A549 (cell line): ENCODE results near the gene NINL. TPM values are rescaled to one million over a fixed set of nuclear protein-coding genes. Genes with fewer than 3 reads are reported as not detected.
"Not testable (repeated sequence)": the region's sequence is repeated elsewhere in the genome, so short reads cannot be mapped to it uniquely, and the experiment has no call there.

Experiments used
- ATAC-seq, 2 experiments: fragments of 200-7000 bp in 1 of 2; fragments of >200 bp in 1 of 2; cut with Nextera tagmentation in 1 of 2; cut with Tn5 transposase in 1 of 2; 3 replicates each; pipeline versions ENCODE4 v1.8.0 to v1.9.1; 2018 to 2020; ENCODE audit warnings: mild to moderate bottlenecking in 1 of 2, moderate library complexity in 1 of 2
- CTCF ChIA-PET: fragments of 300-600 bp; sonication (Branson Sonifier 250); formaldehyde crosslinking; extraction: SDS; loops from one replicate; lab custom pipeline; 2021; ENCODE audit warnings: antibody characterized with exemption, inconsistent platforms; lab: Yijun Ruan, JAX
- POLR2A ChIA-PET: fragments of 350-600 bp; formaldehyde crosslinking; extraction: SDS; loops from one replicate; lab custom pipeline; 2021; ENCODE audit warnings: antibody characterized with exemption, inconsistent platforms; lab: Yijun Ruan, JAX
- DNase-seq, 2 experiments: peaks; one replicate each; pipeline versions ENCODE4 v3.0.0 to v3.0.0-alpha.2; 2011 to 2016; ENCODE audit warnings: low read depth in 1 of 2, low spot score in 1 of 2
- FAIRE-seq: peaks from 2 replicates; lab custom pipeline; 2011; peaks lifted over from hg19 to GRCh38; lab: Jason Lieb, UNC
- H3K27ac ChIP-seq, 2 experiments: fragments of >200 bp; sonication (Bioruptor Twin); formaldehyde crosslinking; 3 replicates each; pipeline ENCODE4 v1.5.1; 2016 to 2017
- H3K4me1 ChIP-seq: fragments of >200 bp; sonication (Bioruptor Twin); formaldehyde crosslinking; 3 replicates; pipeline ENCODE4 v1.6.1; 2016
- H3K4me2 ChIP-seq: fragments of >200 bp; sonication (Bioruptor Twin); formaldehyde crosslinking; 3 replicates; pipeline ENCODE4 v1.6.1; 2016
- H3K4me3 ChIP-seq: fragments of >200 bp; sonication (Bioruptor Twin); formaldehyde crosslinking; 3 replicates; pipeline ENCODE4 v1.5.1; 2016
- H3K9me3 ChIP-seq: fragments of >200 bp; sonication (Bioruptor Twin); formaldehyde crosslinking; 3 replicates; pipeline ENCODE4 v1.6.1; 2016
- BHLHE40 ChIP-seq: IDR thresholded peaks from 2 replicates; pipeline ENCODE4 v1.6.1; 2012; ENCODE audit warnings: low read depth, low read length, inconsistent platforms
- CBX2 ChIP-seq: fragments of 200-600 bp; sonication (generic); IDR thresholded peaks from 2 replicates; pipeline ENCODE4 v1.6.1; 2016; ENCODE audit warnings: low read depth, mild to moderate bottlenecking, borderline replicate concordance
- CBX8 ChIP-seq: fragments of 200-600 bp; sonication (generic); IDR thresholded peaks from 2 replicates; pipeline ENCODE4 v1.6.1; 2016
- CEBPB ChIP-seq, 2 experiments: fragments of >200 bp in 1 of 2; sonication (Bioruptor Twin) in 1 of 2; formaldehyde crosslinking in 1 of 2; IDR thresholded peaks; 2 replicates each; pipeline ENCODE4 v1.6.1; 2012 to 2016
- CHD2 ChIP-seq: fragments of 150-350 bp; IDR thresholded peaks from 2 replicates; pipeline ENCODE4 v1.6.1; 2014; ENCODE audit warnings: low read length; ENCODE audit not compliant: partially characterized antibody
- HOXB13 ChIP-seq: fragments of 250-450 bp; sonication (Bioruptor Pico); IDR thresholded peaks from 2 replicates; pipeline ENCODE4 v1.5.0; 2020; ENCODE audit warnings: low read depth, mild to moderate bottlenecking, moderate library complexity
- JUN ChIP-seq, 2 experiments: fragments of >200 bp; sonication (Bioruptor Twin); formaldehyde crosslinking; IDR thresholded peaks; 2 replicates in 1 of 2; 3 replicates in 1 of 2; pipeline ENCODE4 v1.6.1; 2016 to 2017
- KDM5A ChIP-seq: fragments of 200-600 bp; sonication (generic); IDR thresholded peaks from 2 replicates; pipeline ENCODE4 v1.6.1; 2016; ENCODE audit warnings: antibody characterized with exemption, mild to moderate bottlenecking
- MYC ChIP-seq: IDR thresholded peaks from 2 replicates; pipeline ENCODE4 v1.6.1; 2012; ENCODE audit warnings: mild to moderate bottlenecking, inconsistent platforms, low read length, improper control_type of control experiment, borderline replicate concordance
- NFE2L2 ChIP-seq: fragments of 150-350 bp; conservative IDR thresholded peaks from 2 replicates; pipeline ENCODE4 v1.6.1; 2014; ENCODE audit warnings: low read length
- NR3C1 ChIP-seq: fragments of >200 bp; sonication (Bioruptor Twin); formaldehyde crosslinking; IDR thresholded peaks from 3 replicates; pipeline ENCODE4 v1.6.1; 2017
- POLR2A ChIP-seq: IDR thresholded peaks from 2 replicates; pipeline ENCODE4 v1.6.1; 2012; ENCODE audit warnings: mild to moderate bottlenecking, low read length
- RARB ChIP-seq: fragments of 250-450 bp; sonication (Bioruptor Pico); IDR thresholded peaks from 2 replicates; pipeline ENCODE4 v1.8.0; 2021; ENCODE audit warnings: mild to moderate bottlenecking, moderate library complexity
- RCOR1 ChIP-seq: fragments of 150-350 bp; IDR thresholded peaks from 2 replicates; pipeline ENCODE4 v1.6.1; 2014; ENCODE audit warnings: antibody characterized with exemption, low read length, low read depth
- RFX5 ChIP-seq: fragments of 450-650 bp; IDR thresholded peaks from 2 replicates; pipeline ENCODE4 v1.7.1; 2014; ENCODE audit warnings: antibody characterized with exemption, mild to moderate bottlenecking, moderate library complexity
- RNF2 ChIP-seq: fragments of 200-600 bp; sonication (generic); IDR thresholded peaks from 2 replicates; pipeline ENCODE4 v1.6.1; 2016; ENCODE audit warnings: low read depth, mild to moderate bottlenecking, antibody characterized with exemption, moderate library complexity, borderline replicate concordance
- SMC3 ChIP-seq: fragments of >200 bp; sonication (Bioruptor Twin); formaldehyde crosslinking; IDR thresholded peaks from 3 replicates; pipeline ENCODE4 v1.6.1; 2018; ENCODE audit warnings: inconsistent platforms
- SREBF2 ChIP-seq: fragments of 450-650 bp; IDR thresholded peaks from 2 replicates; pipeline ENCODE4 v1.6.1; 2014; ENCODE audit warnings: mild to moderate bottlenecking, moderate library complexity
- TFCP2L1 ChIP-seq: fragments of 250-450 bp; sonication (Bioruptor Pico); IDR thresholded peaks from 2 replicates; pipeline ENCODE4 v1.5.0; 2021; ENCODE audit warnings: mild to moderate bottlenecking
- TP53 ChIP-seq: fragments of 250-450 bp; sonication (Bioruptor Pico); IDR thresholded peaks from 2 replicates; pipeline ENCODE4 v1.5.0; 2021; ENCODE audit warnings: mild to moderate bottlenecking, moderate library complexity
- ZC3H11A ChIP-seq: fragments of 450-650 bp; IDR thresholded peaks from 2 replicates; pipeline ENCODE4 v1.6.1; 2014; ENCODE audit warnings: antibody characterized with exemption, mild to moderate bottlenecking
- ZNF302 ChIP-seq: fragments of 250-450 bp; sonication (Bioruptor Pico); IDR thresholded peaks from 2 replicates; pipeline ENCODE4 v1.9.0; 2021; ENCODE audit warnings: inconsistent platforms, mild to moderate bottlenecking, moderate library complexity
- ZSCAN20 ChIP-seq: fragments of 250-450 bp; sonication (Bioruptor Pico); IDR thresholded peaks from 2 replicates; pipeline ENCODE4 v1.8.0; 2022; ENCODE audit warnings: mild to moderate bottlenecking, moderate library complexity
- WGBS: methylation state at CpG from one replicate; pipeline ENCODE4 v1.1.6; 2017; ENCODE audit errors: missing lambda C conversion rate; 5-methylcytosine and 5-hydroxymethylcytosine counted together
- polyA plus RNA-seq, 4 experiments: library from polyadenylated mRNA; depleted of rRNA in 3 of 4; stranded (reverse); fragments of >200 nt; fragmentation: RNase III in 1 of 4; extraction: RNeasy Plus Mini Kit Qiagen cat#74134 plus additional on column Dnase treatment in 1 of 4; gene quantifications; 2 replicates in 3 of 4; 3 replicates in 1 of 4; pipeline ENCODE4 v1.2.3, GENCODE V29; 2011 to 2017
- TF ChIP-seq, protein P1 (sequence below): IDR thresholded peaks from 2 replicates; pipeline ENCODE4 v1.6.1; 2012; ENCODE audit warnings: low read depth, borderline replicate concordance
- TF ChIP-seq, protein P2 (sequence below): fragments of >200 bp; sonication (Bioruptor Twin); formaldehyde crosslinking; IDR thresholded peaks from 2 replicates; pipeline ENCODE4 v1.6.1; 2016
- TF ChIP-seq, protein P3 (sequence below): fragments of 450-650 bp; IDR thresholded peaks from 2 replicates; pipeline ENCODE4 v1.6.1; 2014; ENCODE audit warnings: antibody characterized with exemption
- TF ChIP-seq, protein P4 (sequence below): fragments of 250-450 bp; sonication (Bioruptor Pico); IDR thresholded peaks from 2 replicates; pipeline ENCODE4 v1.5.0; 2021; ENCODE audit warnings: mild to moderate bottlenecking, moderate library complexity, borderline replicate concordance

NINL gene
- polyA plus RNA-seq, 2 of the 4 experiments (the other 2 are of a cell fraction), result 20.2 to 22.4 TPM

DNA sequence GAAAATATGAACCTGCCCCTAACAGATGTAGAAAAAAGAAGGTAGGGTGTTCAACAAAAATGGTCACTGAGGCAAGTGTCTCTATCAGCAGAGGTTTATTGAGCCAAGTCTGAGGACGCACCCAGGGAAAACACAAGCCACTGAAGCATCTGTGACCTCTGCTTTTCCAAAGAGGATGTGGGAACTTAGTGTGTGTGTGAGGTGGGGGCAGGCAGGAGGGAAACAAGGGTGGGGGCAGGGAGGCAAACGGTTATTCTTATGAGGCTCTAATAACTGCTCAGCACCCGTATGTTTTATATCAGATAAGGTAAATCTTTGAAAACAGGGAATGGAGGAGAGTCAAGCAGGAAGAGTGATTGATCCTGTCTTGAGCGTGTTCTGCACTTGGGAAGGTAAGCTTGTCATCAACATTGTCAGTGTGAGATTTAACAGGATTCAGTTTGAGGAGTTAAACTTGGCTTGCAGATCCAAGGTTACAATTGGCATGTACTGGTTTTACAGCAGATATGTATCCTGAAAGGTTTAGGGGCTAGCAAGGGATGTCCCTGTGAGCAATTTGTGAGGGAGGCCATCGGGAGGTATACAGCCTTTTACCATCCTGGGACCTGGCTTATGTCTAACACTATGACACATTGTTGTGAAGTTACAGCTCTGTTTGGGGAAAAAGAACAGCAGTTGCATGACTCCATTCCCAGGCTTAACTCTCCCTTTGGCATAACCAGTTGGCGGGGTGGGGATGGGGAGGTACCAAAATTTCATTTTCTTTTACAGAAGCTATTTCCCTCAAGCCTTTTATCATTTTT, 33.7 kb downstream of the NINL start:
- ATAC-seq, result no peak
- FAIRE-seq, result no peak
- CTCF ChIA-PET, result interaction anchor here (1.5 kb wide), 1 partner anchor 13 kb away, joined by 4 read pairs; no protein-coding TSS in a partner anchor

DNA sequence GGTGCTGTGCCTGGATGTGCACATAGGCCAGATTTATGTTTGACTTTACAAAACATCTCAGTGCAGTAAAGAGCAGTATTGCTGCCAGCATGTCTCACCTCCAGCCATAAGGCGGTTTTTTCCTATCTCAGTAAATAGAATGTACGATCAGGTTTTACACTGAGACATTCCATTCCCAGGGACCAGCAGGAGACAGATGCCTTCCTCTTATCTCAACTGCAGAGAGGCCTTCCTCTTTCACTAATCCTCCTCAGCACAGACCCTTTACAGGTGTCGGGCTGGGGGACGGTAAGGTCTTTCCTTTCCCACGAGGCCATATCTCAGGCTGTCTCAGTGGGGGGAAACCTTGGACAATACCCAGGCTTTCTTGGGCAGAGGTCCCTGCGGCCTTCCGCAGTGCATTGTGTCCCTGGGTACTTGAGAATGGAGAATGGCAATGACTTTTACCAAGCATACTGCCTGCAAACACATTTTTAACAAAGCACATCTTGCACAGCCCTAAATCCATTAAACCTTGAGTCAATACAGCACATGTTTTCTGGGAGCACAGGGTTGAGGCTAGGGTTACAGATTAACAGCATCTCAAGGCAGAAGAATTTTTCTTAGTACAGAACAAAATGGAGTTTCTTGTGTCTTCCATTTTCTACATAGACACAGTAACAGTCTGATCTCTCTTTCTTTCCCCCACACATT, 34.5 kb downstream of the NINL start:
- Histone ChIP-seq H3K4me1 (peaks cover 75% of the 10 kb centered on the region), H3K27ac (peak overlapping the region in 1 of 2 experiments; percentile 84; a peak in 4 of 6 replicates), H3K4me2 (peak overlapping the region; percentile 41)
- ATAC-seq, CTCF ChIA-PET, DNase-seq, H3K9me3 ChIP-seq, POLR2A ChIA-PET, H3K4me3 ChIP-seq, FAIRE-seq: not testable (repeated sequence)
- WGBS, result 76% methylated on average over 7 of the region's 7 CpGs

More for the DNA sequence above, 33.7 kb downstream of the NINL start:
- WGBS, result 82% methylated on average over 6 of the region's 6 CpGs
- TF ChIP-seq TP53, result no peak
- no peak for TF ChIP-seq ZC3H11A
- TF ChIP-seq NFE2L2, result no peak
- TF ChIP-seq ZNF302, result no peak
- no peak for TF ChIP-seq CEBPB (IDR thresholded peaks at IDR 0.05)
- no peak for TF ChIP-seq JUN (IDR thresholded peaks at IDR 0.05)
- no peak for TF ChIP-seq SREBF2
- TF ChIP-seq MYC, result no peak
- TF ChIP-seq CBX2, result no peak
- TF ChIP-seq NR3C1, result no peak
- TF ChIP-seq SMC3, result no peak
- no peak for TF ChIP-seq BHLHE40
- TF ChIP-seq RNF2, result no peak
- no peak for TF ChIP-seq ZSCAN20 (CRISPR knock-in tag)
- TF ChIP-seq, protein P1, sequence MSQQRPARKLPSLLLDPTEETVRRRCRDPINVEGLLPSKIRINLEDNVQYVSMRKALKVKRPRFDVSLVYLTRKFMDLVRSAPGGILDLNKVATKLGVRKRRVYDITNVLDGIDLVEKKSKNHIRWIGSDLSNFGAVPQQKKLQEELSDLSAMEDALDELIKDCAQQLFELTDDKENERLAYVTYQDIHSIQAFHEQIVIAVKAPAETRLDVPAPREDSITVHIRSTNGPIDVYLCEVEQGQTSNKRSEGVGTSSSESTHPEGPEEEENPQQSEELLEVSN, result no peak
- TF ChIP-seq RARB (CRISPR knock-in tag), result no peak
- TF ChIP-seq, all 56 proteins: peak for 0
- no peaks in the 10 kb centered on the region for H3K9me3 ChIP-seq
- H3K4me2 ChIP-seq, result peak overlapping the region; percentile 41
- peak overlapping the region in 1 of 2 experiments; percentile 49; a peak in 3 of 6 replicates for H3K27ac ChIP-seq
- no peak overlapping the region for H3K4me3 ChIP-seq
- POLR2A ChIA-PET, result no interaction called here
- peaks cover 72% of the 10 kb centered on the region for H3K4me1 ChIP-seq
- DNase-seq, result no peak

DNA sequence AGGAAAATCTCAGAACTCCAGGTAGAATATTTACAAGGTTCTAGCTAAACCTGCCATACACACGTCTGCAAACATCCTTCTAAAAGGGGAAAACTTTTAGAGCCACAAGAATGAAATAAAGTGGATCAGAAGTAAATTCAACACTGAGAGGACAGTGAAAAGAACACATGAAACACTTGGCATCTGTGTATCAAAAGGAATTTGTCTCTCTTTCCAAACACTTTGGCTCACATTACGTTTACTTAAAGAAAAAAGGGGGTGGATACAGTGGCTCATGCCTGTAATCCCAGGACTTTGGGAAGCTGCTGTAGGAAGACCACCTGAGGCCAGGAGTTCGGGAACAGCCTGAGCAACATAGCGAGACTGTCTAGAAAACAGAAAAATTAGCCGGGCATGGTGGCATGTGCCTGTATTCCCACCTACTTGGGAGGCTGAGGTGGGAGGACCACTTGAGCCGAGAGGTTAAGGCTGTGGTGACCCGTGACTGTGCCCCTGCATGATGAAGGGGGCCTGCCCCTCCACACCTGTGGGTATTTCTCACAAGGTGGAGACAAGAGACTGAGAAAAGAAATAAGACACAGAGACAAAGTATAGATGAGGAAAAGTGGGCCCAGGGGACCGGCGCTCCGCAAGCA, 35.4 kb downstream of the NINL start:
- Histone ChIP-seq H3K4me2 (peak overlapping the region; percentile 41), H3K4me1 (peaks cover 84% of the 10 kb centered on the region), H3K4me3 (no peak overlapping the region), H3K9me3 (no peaks in the 10 kb centered on the region), H3K27ac (peak overlapping the region; percentile 43 to 84; a peak in 5 of 6 replicates)
- POLR2A ChIA-PET, result interaction anchor here (0.6 kb wide), 1 partner anchor 22 kb away, joined by 3 read pairs; no protein-coding TSS in a partner anchor
- CTCF ChIA-PET, result interaction anchor here (0.9 to 1.7 kb wide), 2 partner anchors 10 to 26 kb away, joined by 3 to 4 read pairs; no protein-coding TSS in a partner anchor
- 73% methylated on average over 10 of the region's 10 CpGs for WGBS
- DNase-seq (no peak), FAIRE-seq (no peak), ATAC-seq (no peak; a peak in 1 of 6 replicates)
- TF ChIP-seq HOXB13 (CRISPR knock-in tag) (no peak), KDM5A (no peak), CHD2 (no peak), CBX8 (no peak), RCOR1 (no peak), MYC (no peak), RARB (CRISPR knock-in tag) (no peak), ZNF302 (no peak), TFCP2L1 (CRISPR knock-in tag) (no peak), POLR2A (no peak), RFX5 (no peak), SREBF2 (no peak)
- TF ChIP-seq, protein P1, result no peak
- TF ChIP-seq, protein P2, sequence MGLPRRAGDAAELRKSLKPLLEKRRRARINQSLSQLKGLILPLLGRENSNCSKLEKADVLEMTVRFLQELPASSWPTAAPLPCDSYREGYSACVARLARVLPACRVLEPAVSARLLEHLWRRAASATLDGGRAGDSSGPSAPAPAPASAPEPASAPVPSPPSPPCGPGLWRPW, result no peak
- TF ChIP-seq, protein P3, sequence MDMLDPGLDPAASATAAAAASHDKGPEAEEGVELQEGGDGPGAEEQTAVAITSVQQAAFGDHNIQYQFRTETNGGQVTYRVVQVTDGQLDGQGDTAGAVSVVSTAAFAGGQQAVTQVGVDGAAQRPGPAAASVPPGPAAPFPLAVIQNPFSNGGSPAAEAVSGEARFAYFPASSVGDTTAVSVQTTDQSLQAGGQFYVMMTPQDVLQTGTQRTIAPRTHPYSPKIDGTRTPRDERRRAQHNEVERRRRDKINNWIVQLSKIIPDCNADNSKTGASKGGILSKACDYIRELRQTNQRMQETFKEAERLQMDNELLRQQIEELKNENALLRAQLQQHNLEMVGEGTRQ, result no peak
- TF ChIP-seq, protein P4, sequence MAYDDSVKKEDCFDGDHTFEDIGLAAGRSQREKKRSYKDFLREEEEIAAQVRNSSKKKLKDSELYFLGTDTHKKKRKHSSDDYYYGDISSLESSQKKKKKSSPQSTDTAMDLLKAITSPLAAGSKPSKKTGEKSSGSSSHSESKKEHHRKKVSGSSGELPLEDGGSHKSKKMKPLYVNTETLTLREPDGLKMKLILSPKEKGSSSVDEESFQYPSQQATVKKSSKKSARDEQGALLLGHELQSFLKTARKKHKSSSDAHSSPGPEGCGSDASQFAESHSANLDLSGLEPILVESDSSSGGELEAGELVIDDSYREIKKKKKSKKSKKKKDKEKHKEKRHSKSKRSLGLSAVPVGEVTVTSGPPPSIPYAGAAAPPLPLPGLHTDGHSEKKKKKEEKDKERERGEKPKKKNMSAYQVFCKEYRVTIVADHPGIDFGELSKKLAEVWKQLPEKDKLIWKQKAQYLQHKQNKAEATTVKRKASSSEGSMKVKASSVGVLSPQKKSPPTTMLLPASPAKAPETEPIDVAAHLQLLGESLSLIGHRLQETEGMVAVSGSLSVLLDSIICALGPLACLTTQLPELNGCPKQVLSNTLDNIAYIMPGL (CRISPR knock-in tag), result no peak
